HG03354 (cell line): Measurements from ENCODE around the gene GABRA4.

Experiments used
- ATAC-seq: cut with Tn5 transposase; IDR thresholded peaks from one replicate; pipeline ENCODE4 v1.9.1; 2021; ENCODE audit warnings: mild to moderate bottlenecking; ENCODE audit not compliant: unreplicated experiment, poor library complexity, severe bottlenecking

The GABRA4 gene

GRCh38 chr4:46993075-46994006 is at the start of gene GABRA4:
Gene GABRA4 (minus strand): TSS chr4:46993581. CDS start chr4:46993424, 157 bp downstream.
- ATAC-seq: no peak

- ATAC-seq: no peak
Measured at GRCh38 chr4:47040828-47041227, 47.4 kb upstream of the GABRA4 start.

DNA sequence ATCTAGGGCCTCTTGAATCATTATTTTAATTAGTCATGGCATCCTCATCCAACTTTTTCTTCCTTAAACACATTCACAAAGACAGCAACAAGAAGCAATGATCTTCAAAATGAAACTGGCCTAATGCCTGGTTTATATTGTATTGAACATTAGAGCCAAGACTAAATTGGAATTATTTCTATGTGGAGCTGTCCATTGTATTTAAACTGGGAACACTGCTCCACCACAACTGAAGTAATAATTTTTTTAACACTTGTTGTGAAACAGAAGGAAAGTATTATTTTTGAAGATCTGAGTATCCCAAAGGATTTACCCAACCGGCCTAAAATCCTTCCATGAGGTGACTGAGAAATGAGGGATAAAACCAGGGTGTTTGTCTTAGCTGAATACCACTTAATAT is 44.9 kb upstream of the GABRA4 start:
- ATAC-seq: no peak

- peak; percentile 95 for ATAC-seq
Measured at GRCh38 chr4:47032405-47033106, 39.2 kb upstream of the GABRA4 start.

- peak; percentile 37 for ATAC-seq
Measured at GRCh38 chr4:47031751-47032404, 38.5 kb upstream of the GABRA4 start.

GRCh38 chr4:47031011-47031678 is 37.8 kb upstream of the GABRA4 start, which contains the start of gene GABRB1:
Gene GABRB1 (plus strand): TSS chr4:47031567.
- no peak for ATAC-seq

DNA sequence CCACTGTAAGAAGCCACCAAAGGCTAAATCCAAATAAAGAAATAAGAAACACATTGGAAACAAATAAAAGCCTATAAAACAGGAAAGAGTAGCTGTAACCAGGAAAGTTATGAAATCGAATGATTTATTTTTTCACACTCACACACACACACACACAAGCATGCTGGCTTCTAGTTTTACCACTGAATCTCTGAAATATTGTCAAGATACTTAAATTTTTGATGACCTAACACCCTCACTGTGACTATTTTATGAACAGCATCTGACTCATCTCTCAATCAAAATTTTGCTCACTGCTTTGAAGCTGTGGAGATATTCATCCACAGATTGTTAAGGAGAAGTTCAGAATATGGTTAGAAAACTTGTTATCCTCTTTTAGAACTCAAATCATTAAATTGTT is 24.1 kb upstream of the GABRA4 start:
- no peak for ATAC-seq

GRCh38 chr4:47017081-47017480 is 23.7 kb upstream of the GABRA4 start:
- no peak for ATAC-seq

GRCh38 chr4:47013373-47013772 is 20.0 kb upstream of the GABRA4 start:
- no peak for ATAC-seq

DNA sequence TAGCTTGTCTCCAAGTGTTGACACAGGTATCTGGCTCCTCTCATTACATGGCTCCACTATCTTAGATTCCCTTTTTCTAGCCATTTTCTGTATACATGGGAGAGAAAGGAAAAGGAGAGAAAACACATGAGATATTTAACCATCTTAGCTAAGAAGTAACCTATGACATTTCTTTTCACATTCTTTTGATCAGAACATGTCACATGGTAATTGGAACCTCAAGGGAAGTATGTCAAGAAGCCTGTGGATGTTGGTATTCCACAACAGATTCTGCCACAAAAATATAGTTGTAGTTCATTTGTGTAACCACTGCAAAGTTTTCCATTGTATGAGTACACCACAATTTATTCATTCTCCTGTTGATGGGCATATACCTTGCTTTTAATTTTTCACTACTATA is 19.3 kb upstream of the GABRA4 start:
- no peak for ATAC-seq

DNA sequence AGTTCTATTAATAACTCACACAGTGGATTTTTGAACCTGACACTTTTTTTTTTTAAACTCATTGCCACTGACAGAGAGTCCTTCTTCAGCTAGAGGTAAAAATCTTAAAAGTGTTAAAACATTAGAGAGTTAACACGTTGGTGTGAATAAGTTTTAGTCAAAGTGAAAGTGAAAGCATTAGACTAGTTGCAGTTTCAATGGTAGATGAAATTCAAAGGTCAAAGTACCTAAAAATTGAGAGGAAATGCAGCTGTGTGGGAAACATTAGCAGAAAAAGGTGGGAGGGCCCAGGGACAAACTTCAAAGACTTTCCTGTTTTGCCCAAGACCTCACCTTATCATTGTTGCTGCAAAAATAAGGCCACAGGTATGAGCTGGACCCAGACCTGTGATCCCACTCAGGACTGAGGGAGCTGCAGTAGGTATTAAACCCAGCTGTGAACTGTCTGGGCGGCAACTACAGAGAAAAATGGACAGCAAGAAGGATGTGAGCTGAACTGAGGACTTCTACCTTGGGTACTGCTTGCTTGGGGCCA is 17.6 kb upstream of the GABRA4 start:
- ATAC-seq: peak; percentile 96

DNA sequence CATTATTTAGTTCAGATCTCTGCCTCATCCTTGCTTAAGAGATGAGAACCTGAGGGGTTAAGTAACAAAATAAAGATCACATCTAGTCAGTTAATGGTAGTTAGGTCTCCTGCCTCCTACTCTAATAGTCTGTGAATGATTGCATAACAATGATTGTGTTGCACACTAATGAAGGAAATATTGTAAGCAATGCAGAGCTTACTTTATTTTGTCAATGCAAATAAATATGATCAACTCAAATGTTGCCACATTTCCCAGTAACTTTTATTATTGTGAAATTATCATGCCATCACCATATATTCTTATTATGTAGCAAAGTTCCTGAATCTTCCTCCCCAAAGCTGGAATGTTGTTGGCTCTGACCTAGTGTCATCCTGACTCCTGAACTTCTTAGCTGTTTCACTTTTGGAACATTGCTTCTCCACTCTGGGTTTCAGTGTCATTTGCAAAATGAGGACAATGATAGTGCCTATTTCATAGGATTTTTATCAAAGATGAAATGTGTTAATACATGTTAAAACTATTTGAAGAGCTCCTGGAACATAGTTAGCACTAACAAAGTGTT is 17.0 kb upstream of the GABRA4 start:
- no peak for ATAC-seq

- ATAC-seq: no peak
Measured at GRCh38 chr4:47002580-47002979, 9.2 kb upstream of the GABRA4 start.

DNA sequence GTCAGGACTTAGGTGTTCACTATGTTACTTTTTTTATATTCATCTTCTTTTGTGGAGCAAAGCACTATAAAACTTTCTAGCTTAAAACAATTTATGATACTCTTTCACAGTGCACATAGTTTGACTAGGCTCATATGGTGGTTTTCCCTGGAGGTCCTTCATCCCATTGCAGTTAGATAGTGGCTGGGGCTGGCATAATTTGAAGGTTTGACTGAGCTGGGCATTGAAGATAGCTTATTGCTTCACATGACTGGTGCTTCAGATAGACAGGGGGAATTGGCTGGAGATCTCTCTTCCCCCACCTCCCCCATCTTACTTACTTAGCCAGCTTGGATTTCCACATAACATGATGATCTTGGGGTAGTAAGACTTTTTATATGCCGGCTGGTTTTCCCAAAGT is 7.0 kb upstream of the GABRA4 start:
- no peak for ATAC-seq

DNA sequence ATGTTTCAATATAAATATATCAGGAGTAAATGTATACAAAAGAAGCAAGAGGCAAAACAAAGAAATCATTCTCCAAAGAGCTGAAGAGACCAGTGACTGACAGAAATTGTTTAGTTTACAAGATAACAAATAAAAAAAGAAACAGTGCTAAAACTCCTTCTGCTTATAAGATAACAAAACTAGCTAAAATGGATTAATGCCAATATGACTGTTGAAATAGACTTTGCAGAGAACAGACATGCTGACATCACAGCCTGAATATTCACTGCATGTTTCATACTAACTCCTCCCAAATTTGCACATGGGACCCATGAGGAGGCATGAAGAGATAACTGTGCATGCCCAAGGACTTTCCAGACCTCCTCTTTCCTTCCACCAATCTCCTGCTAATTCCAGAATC is 6.2 kb upstream of the GABRA4 start:
- no peak for ATAC-seq

DNA sequence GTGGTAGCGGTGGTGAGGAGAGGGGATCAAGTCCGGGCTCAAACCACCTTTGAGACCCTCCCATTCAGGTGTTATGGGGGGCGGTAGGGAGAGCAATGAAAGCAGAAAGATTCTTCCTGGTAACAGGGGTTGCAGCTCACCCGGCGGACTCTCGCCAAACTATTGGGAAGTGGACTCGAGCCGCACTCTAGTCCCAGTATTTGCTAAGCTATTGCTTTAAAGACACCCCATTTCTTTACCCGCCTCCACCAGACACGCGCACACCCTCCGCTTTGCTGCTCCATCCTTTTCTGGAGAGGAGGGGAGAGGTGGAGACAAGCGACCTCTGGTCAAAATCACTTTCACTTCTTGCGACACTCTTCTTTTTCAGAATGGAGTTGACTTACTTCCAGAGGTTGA is 625 bp upstream of the GABRA4 start:
- no peak for ATAC-seq

DNA sequence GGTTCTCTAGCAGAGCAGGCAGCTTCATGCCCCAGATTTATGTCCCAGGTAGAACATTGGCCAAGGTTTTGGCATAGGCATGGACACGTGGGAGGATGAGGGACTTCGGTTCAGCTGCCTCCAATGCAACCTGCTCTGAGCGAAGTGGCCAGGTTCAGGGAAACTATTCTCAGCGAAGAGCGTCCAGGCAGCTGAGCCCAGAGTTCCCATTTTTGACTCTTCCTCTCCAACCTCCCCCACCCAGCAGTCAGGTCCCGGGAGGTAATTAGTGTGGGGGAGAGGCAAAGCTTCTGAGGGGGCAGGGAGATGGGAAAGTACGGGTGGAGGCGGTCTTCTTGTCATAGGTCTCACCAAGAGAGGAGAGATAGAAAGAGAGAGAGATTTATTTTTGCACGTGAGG is 1.0 kb downstream of the GABRA4 start:
- no peak for ATAC-seq

DNA sequence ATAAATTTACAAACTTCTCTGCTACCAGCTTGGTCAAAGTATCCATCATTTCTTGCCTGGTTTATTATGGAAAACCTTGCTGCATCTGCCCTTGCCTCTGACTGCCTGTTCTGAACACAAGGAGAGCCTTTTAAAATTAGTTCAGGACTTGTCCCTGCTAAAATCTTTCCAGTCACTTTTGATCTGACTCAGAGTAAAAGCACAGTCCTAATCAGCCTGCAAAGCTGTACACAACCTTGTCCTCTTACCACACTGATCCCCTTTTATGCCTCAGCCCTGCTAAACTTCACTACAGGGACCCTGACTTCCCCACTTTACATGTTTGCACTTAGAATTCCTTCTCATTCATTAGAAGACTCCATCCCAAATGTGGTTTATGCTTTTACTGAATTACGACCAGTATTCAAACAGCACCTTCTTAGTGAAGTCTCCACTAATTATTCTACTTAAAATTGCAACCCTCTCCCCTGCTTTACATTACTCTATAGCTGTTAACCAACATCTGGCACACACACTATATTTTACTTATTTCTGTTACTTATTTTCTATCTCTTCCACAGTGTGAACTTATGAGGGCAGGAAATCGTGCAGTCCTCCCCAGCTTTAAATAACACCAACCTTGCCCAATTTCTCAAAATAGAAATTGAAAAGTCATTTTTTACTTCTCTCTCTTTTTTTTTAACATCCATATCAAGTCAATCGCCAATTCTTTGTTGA is 6.3 kb downstream of the GABRA4 start:
- ATAC-seq: no peak

GRCh38 chr4:46984781-46985180 is 8.6 kb downstream of the GABRA4 start:
- no peak for ATAC-seq
